ENCODE measurements around the gene TFCP2L1. TPM values are rescaled to one million over a fixed set of nuclear protein-coding genes. Genes with fewer than 3 reads are reported as not detected.

The TFCP2L1 gene
- total RNA-seq, 1 experiment from 2014 or later = 0.06 TPM

DNA sequence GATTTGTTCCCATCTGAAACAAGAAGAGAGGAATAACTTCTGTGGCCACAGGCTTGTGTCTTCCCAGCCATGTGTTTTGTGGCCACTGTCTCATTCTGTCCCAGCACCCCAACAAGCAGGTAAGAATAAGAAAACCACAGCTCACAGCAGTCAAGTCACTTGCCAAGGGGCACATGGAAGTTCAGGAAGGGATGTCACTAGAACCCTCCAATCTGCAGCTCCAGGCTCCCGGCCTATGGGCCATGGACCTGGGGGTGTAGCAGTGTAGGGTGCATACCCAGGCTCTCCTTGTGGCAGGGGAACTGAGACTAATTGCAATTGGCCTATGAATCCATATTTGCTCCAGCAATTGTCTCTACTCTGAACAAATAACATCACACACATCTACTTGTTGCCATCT lies 112.5 kb downstream of the TFCP2L1 start:
- DNase-seq (ENCODE audit: low spot score) = no peak

GRCh38 chr2:121171625-121172119 lies 113.3 kb downstream of the TFCP2L1 start:
- DNase-seq (ENCODE audit: low spot score) = no peak

GRCh38 chr2:121170577-121170976 lies 114.4 kb downstream of the TFCP2L1 start:
- DNase-seq (ENCODE audit: low spot score) = no peak

GRCh38 chr2:121167411-121167810 lies 117.6 kb downstream of the TFCP2L1 start:
- DNase-seq (ENCODE audit: low spot score) = no peak

Other genes with a start within 250 kb of the TFCP2L1 start
- gene RNU4ATAC, start 245.7 kb upstream of the TFCP2L1 start, total RNA-seq (2014; rRNA removed; shearing (Covaris generic)) = not detected in 2 replicates

Measured in H4 (cell line).